HepG2 (cell line): ENCODE results near the gene KRCC1. TPM values are rescaled to one million over a fixed set of nuclear protein-coding genes. Genes with fewer than 3 reads are reported as not detected.

Experiments
- ATAC-seq: fragments of 200-7000 bp; cut with Tn5 transposase; 3 replicates; pipeline ENCODE4 v1.9.1; 2020; ENCODE audit warnings: mild to moderate bottlenecking, moderate library complexity
- BruUV-seq: library from RNA; stranded (reverse); fragments of 400-500 nt; replicated peaks from 2 replicates; lab custom pipeline; 2021; lab: Mats Ljungman, UMichigan
- CTCF ChIA-PET: fragments of 300-600 bp; formaldehyde crosslinking; extraction: SDS; loops from one replicate; lab custom pipeline; 2021; ENCODE audit warnings: low total read pairs, inconsistent platforms, low intra/inter-chr PET ratio; lab: Yijun Ruan, JAX
- POLR2A ChIA-PET: fragments of 350-600 bp; sonication (Branson Sonifier 250); formaldehyde crosslinking; loops from one replicate; lab custom pipeline; 2020; ENCODE audit warnings: antibody characterized with exemption, inconsistent platforms; lab: Yijun Ruan, JAX
- DNase-seq: peaks from one replicate; pipeline ENCODE4 v3.0.0-alpha.2; 2015; ENCODE audit warnings: low spot score
- FAIRE-seq: peaks from 3 replicates; lab custom pipeline; 2011; peaks lifted over from hg19 to GRCh38; lab: Jason Lieb, UNC
- H2AFZ ChIP-seq: one replicate; pipeline ENCODE4 v1.6.1; 2011; ENCODE audit warnings: low read length, inconsistent platforms
- H3K27ac ChIP-seq: fragments of 300-600 bp; 3 replicates; pipeline ENCODE4 v1.8.0; 2011; ENCODE audit warnings: mixed run types, mild to moderate bottlenecking, mixed read lengths, low read length, inconsistent platforms; ENCODE audit not compliant: insufficient read depth; ENCODE audit errors: extremely low read length
- H3K27me3 ChIP-seq, 2 experiments: fragments of 200-600 bp in 1 of 2; 2 replicates in 1 of 2; 3 replicates in 1 of 2; pipeline versions ENCODE4 v1.6.0 to v1.8.0; 2011; ENCODE audit warnings: low read length in 2 of 2, mild to moderate bottlenecking in 2 of 2, moderate library complexity in 2 of 2, inconsistent platforms in 1 of 2; ENCODE audit not compliant: insufficient read depth in 2 of 2, control insufficient read depth in 1 of 2
- H3K36me3 ChIP-seq, 2 experiments: fragments of 200-600 bp in 1 of 2; replicated peaks in 1 of 2; 2 replicates in 1 of 2; 3 replicates in 1 of 2; pipeline versions ENCODE4 v1.5.1 to v1.8.0; 2011; ENCODE audit warnings: low read length in 2 of 2, inconsistent platforms in 1 of 2; ENCODE audit not compliant: insufficient read depth in 2 of 2, control insufficient read depth in 1 of 2
- H3K4me1 ChIP-seq: 2 replicates; pipeline ENCODE4 v1.5.1; 2012; ENCODE audit warnings: low read length, inconsistent platforms; ENCODE audit not compliant: insufficient read depth
- H3K4me2 ChIP-seq: 2 replicates; pipeline ENCODE4 v1.6.0; 2011; ENCODE audit warnings: low read depth, low read length, inconsistent platforms
- H3K4me3 ChIP-seq, 3 experiments: fragments of 200-600 bp in 1 of 3; sonication (generic), shearing (Covaris generic) in 1 of 3; replicated peaks in 1 of 3; 2 replicates each; pipeline ENCODE4 v1.5.1; 2011 to 2016; ENCODE audit warnings: low read length in 3 of 3, inconsistent platforms in 2 of 3, low read depth in 2 of 3, mild to moderate bottlenecking in 2 of 3, control low read depth in 1 of 3, mixed read lengths in 1 of 3; ENCODE audit not compliant: insufficient read depth in 1 of 3
- H3K79me2 ChIP-seq: one replicate; pipeline ENCODE4 v1.6.1; 2011; ENCODE audit warnings: low read length, inconsistent platforms; ENCODE audit not compliant: insufficient read depth
- H3K9ac ChIP-seq: 2 replicates; pipeline ENCODE4 v1.6.0; 2011; ENCODE audit warnings: mild to moderate bottlenecking, low read depth, low read length, inconsistent platforms; ENCODE audit not compliant: insufficient read depth
- H3K9me3 ChIP-seq: 2 replicates; pipeline ENCODE4 v1.5.1; 2012; ENCODE audit warnings: mild to moderate bottlenecking, low read length
- H4K20me1 ChIP-seq: 2 replicates; pipeline ENCODE4 v1.6.0; 2011; ENCODE audit warnings: inconsistent platforms, mild to moderate bottlenecking, low read length, moderate library complexity; ENCODE audit not compliant: insufficient read depth
- CAMTA2 ChIP-seq: sonication (generic); formaldehyde crosslinking; IDR thresholded peaks from 2 replicates; pipeline ENCODE4 v1.4.0; 2020; ENCODE audit warnings: mild to moderate bottlenecking, missing genetic modification reagents, borderline replicate concordance
- IKZF1 ChIP-seq: fragments of 450-650 bp; IDR thresholded peaks from 2 replicates; pipeline ENCODE4 v1.7.1; 2016
- ISX ChIP-seq: sonication (generic); formaldehyde crosslinking; conservative IDR thresholded peaks from 2 replicates; pipeline ENCODE4 v1.5.0; 2020; ENCODE audit warnings: missing genetic modification reagents
- NCOA1 ChIP-seq: sonication (generic); formaldehyde crosslinking; IDR thresholded peaks from 2 replicates; pipeline ENCODE4 v1.9.0; 2021; ENCODE audit warnings: missing genetic modification reagents
- PAF1 ChIP-seq: IDR thresholded peaks from 2 replicates; pipeline ENCODE4 v1.6.1; 2016; ENCODE audit warnings: missing genetic modification reagents, missing compliant biosample characterization
- PCBP2 ChIP-seq: fragments of 200-400 bp; formaldehyde crosslinking; optimal IDR thresholded peaks from 2 replicates; pipeline ENCODE3; 2018; ENCODE audit warnings: low read length, low read depth; ENCODE audit not compliant: poor library complexity, severe bottlenecking
- RORA ChIP-seq: sonication (generic); formaldehyde crosslinking; IDR thresholded peaks from 2 replicates; pipeline ENCODE4 v1.5.0; 2020; ENCODE audit warnings: mild to moderate bottlenecking, missing genetic modification reagents, moderate library complexity
- SAP130 ChIP-seq: IDR thresholded peaks from 2 replicates; pipeline ENCODE4 v1.6.1; 2016; ENCODE audit warnings: low read depth
- SIX4 ChIP-seq: sonication (generic); formaldehyde crosslinking; IDR thresholded peaks from 2 replicates; pipeline ENCODE4 v1.4.0; 2020; ENCODE audit warnings: missing genetic modification reagents
- SP140L ChIP-seq: sonication (generic); formaldehyde crosslinking; IDR thresholded peaks from 2 replicates; pipeline ENCODE4 v1.4.0; 2020; ENCODE audit warnings: missing genetic modification reagents, borderline replicate concordance
- ZNF441 ChIP-seq: sonication (generic); formaldehyde crosslinking; IDR thresholded peaks from 2 replicates; pipeline ENCODE4 v1.7.0; 2021; ENCODE audit warnings: missing genetic modification reagents, borderline replicate concordance
- ZNF577 ChIP-seq: sonication (generic); formaldehyde crosslinking; IDR thresholded peaks from 2 replicates; pipeline ENCODE4 v1.4.0; 2020; ENCODE audit warnings: mild to moderate bottlenecking, low read depth, missing genetic modification reagents, borderline replicate concordance
- WGBS: methylation state at CpG from one replicate; pipeline ENCODE4 v1.1.6; 2017; ENCODE audit warnings: low lambda C conversion rate; 5-methylcytosine and 5-hydroxymethylcytosine counted together
- in situ Hi-C: cut with HindIII; loops from 2 replicates; pipeline ENCODE4 v1.10.0; 2017; ENCODE audit warnings: low pct_unique_long_range_greater_than_20kb; ENCODE audit not compliant: extremely low pct_ligation_motif_present
- intact Hi-C: fragments of 100-400 bp; cut with micrococcal nuclease; formaldehyde crosslinking; loops from one replicate; pipeline ENCODE4 v1.10.0; 2022; ENCODE audit not compliant: unreplicated experiment
- polyA plus RNA-seq, 8 experiments: library from polyadenylated mRNA; depleted of rRNA in 3 of 8; stranded (reverse) in 7 of 8; unstranded in 1 of 8; fragments of >200 nt; fragmentation: Illumina TruSeq in 4 of 8; extraction: Trizol in 4 of 8; gene quantifications; 2 replicates each; pipeline versions ENCODE4 v1.2.1 to v1.2.3, GENCODE V29; 2011 to 2016; ENCODE audit warnings: low read depth in 4 of 8, missing spikeins in 1 of 8, mixed read lengths in 1 of 8; ENCODE audit not compliant: insufficient read depth in 1 of 8
- total RNA-seq, 5 experiments: library from RNA; depleted of rRNA; stranded (reverse); fragments of >200 nt; fragmentation: Illumina TruSeq; extraction: Trizol; gene quantifications; 2 replicates each; pipeline ENCODE4 v1.2.3, GENCODE V29; 2016; ENCODE audit warnings: low read depth in 1 of 5
- TF ChIP-seq, protein P1 (sequence below): fragments of 450-650 bp; IDR thresholded peaks from 2 replicates; pipeline ENCODE4 v1.6.1; 2016
- TF ChIP-seq, protein P2 (sequence below): sonication (generic); IDR thresholded peaks from 2 replicates; pipeline ENCODE4 v1.6.1; 2016; ENCODE audit warnings: low read depth, borderline replicate concordance
- TF ChIP-seq, protein P3 (sequence below): sonication (generic); formaldehyde crosslinking; IDR thresholded peaks from 2 replicates; pipeline ENCODE4 v1.5.1; 2020; ENCODE audit warnings: missing genetic modification reagents, mild to moderate bottlenecking, borderline replicate concordance

The KRCC1 gene
- total and polyA plus RNA-seq, 2 of the 13 experiments (the other 11 are each of a cell fraction or from before 2014, with no cell fraction given), result 6.5 to 7.7 TPM

DNA sequence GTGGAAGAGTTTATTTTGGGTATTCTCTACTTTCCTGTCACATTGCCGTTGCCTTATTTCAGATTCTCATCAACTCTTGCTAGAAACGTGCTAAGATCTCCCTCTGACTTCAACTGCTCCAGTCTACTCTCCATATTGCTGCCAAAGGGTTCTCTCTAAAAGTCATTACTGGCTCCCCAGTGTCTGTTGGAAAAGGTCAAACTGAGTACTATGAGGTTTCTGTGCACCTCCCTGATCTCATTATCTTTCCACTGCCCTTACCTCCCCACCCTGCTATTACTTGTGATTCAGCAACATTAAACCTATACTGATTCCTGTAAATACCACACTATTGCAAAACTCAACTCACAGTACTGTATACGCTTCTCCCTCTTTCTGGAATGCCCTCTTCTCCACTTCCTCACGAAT lies 1.9 kb upstream of the KRCC1 start:
- H2AFZ ChIP-seq, result peak overlapping the region; percentile 8
- DNase-seq (no peak), FAIRE-seq (no peak), ATAC-seq (no peak)
- H3K4me2 ChIP-seq, result no peak overlapping the region
- intact Hi-C loops, result loop anchor here (5.0 kb wide), 1 partner anchor 250 kb away; no protein-coding TSS in a partner anchor
- H4K20me1 ChIP-seq, result no peaks in the 10 kb centered on the region
- H3K4me1 ChIP-seq, result peaks cover 82% of the 10 kb centered on the region
- TF ChIP-seq NCOA1 (CRISPR knock-in tag) (0 out of 2 replicates have a peak, but pooled peaks have one; percentile 4), SIX4 (no peak), ZNF577 (CRISPR knock-in tag) (no peak), SP140L (no peak), ZNF441 (CRISPR knock-in tag) (no peak), SAP130 (CRISPR knock-in tag) (peak; percentile 22; the same call in 1 of the 2 replicates)
- in situ Hi-C loops, result loop anchor here (25.0 kb wide), 1 partner anchor 405 kb away; the partner anchor contains the start of gene FOXI3
- H3K27me3 ChIP-seq, result no peaks in the 10 kb centered on the region; a peak in 1 of 5 replicates
- H3K9ac ChIP-seq, result no peak overlapping the region
- CTCF ChIA-PET, result no interaction called here
- POLR2A ChIA-PET, result no interaction called here
- peaks cover 24% of the 10 kb centered on the region for H3K79me2 ChIP-seq
- H3K4me3 ChIP-seq, result no peak overlapping the region
- BruUV-seq, result no TSS peak
- 0 out of 5 replicates have a peak, but pooled peaks cover 0 to 1% of the 10 kb centered on the region in 2 experiments for H3K36me3 ChIP-seq
- no peak overlapping the region for H3K27ac ChIP-seq
- 61% methylated on average over 4 of the region's 4 CpGs for WGBS
- no peaks in the 10 kb centered on the region for H3K9me3 ChIP-seq

DNA sequence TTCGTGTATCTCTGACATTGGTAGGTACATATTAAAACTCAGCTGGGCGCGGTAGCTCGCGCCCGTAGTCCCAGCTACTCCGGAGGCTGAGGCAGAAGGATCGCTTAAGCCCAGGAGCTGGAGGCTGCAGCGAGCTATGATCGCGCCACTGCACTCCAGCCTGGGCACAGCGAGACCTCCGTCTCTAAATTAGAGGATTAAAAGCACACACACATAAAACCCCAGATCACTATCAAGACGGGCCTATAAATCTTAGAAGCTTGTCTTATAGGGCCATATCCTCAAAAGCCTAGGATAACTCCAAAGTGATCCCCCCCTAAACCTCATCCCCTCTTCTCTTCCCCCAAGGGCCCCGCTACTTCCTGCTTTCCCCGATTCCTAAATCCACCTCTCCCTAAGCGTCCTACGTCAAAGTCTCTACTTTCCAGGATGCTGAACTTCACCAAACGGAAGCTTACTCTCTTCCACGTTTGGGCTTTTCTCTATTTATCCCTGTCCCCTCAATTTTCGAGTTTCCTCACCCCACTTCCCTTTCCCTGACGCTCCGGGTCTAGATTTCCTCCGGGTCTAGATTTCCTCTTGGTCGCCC lies 707 bp downstream of the KRCC1 start:
- CTCF ChIA-PET, result no interaction called here
- FAIRE-seq (no peak), DNase-seq (no peak)
- TF ChIP-seq IKZF1 (no peak; the same call in 1 of the 2 replicates), PCBP2 (peak; percentile 43), RORA (no peak), CAMTA2 (CRISPR knock-in tag) (0 out of 2 replicates have a peak, but pooled peaks have one; percentile 23), ISX (no peak), SP140L (no peak), PAF1 (no peak)
- TF ChIP-seq, protein P1, sequence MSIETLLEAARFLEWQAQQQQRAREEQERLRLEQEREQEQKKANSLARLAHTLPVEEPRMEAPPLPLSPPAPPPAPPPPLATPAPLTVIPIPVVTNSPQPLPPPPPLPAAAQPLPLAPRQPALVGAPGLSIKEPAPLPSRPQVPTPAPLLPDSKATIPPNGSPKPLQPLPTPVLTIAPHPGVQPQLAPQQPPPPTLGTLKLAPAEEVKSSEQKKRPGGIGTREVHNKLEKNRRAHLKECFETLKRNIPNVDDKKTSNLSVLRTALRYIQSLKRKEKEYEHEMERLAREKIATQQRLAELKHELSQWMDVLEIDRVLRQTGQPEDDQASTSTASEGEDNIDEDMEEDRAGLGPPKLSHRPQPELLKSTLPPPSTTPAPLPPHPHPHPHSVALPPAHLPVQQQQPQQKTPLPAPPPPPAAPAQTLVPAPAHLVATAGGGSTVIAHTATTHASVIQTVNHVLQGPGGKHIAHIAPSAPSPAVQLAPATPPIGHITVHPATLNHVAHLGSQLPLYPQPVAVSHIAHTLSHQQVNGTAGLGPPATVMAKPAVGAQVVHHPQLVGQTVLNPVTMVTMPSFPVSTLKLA, result no peak
- TF ChIP-seq, protein P2, sequence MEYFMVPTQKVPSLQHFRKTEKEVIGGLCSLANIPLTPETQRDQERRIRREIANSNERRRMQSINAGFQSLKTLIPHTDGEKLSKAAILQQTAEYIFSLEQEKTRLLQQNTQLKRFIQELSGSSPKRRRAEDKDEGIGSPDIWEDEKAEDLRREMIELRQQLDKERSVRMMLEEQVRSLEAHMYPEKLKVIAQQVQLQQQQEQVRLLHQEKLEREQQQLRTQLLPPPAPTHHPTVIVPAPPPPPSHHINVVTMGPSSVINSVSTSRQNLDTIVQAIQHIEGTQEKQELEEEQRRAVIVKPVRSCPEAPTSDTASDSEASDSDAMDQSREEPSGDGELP, result no peak
- TF ChIP-seq, protein P3, sequence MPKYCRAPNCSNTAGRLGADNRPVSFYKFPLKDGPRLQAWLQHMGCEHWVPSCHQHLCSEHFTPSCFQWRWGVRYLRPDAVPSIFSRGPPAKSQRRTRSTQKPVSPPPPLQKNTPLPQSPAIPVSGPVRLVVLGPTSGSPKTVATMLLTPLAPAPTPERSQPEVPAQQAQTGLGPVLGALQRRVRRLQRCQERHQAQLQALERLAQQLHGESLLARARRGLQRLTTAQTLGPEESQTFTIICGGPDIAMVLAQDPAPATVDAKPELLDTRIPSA (CRISPR knock-in tag), result no peak

More for the DNA sequence above, 707 bp downstream of the KRCC1 start:
- no peaks in the 10 kb centered on the region for H4K20me1 ChIP-seq
- POLR2A ChIA-PET, result interaction anchor here (1.0 to 3.0 kb wide), 14 partner anchors 9 to 156 kb away, joined by 3 to 35 read pairs (median 6); partner anchors contain the start of genes FABP1 and RNU2-63P
- BruUV-seq, result TSS peak; percentile 57
- H3K27ac ChIP-seq, result peak overlapping the region; percentile 93
- ATAC-seq, result peak; percentile 5
- H3K79me2 ChIP-seq, result peaks cover 24% of the 10 kb centered on the region
- no peak overlapping the region for H2AFZ ChIP-seq
- in situ Hi-C loops, result loop anchor here (25.0 kb wide), 1 partner anchor 407 kb away; the partner anchor contains the start of gene FOXI3
- intact Hi-C loops, result loop anchor here (1.0 to 5.0 kb wide), 2 partner anchors 39 to 252 kb away; partner anchors contain the start of gene RNU2-63P
- H3K9ac ChIP-seq, result peak overlapping the region; percentile 97
- 7% methylated on average over 23 of the region's 25 CpGs for WGBS
- H3K27me3 ChIP-seq, result no peaks in the 10 kb centered on the region; a peak in 1 of 5 replicates
- peak overlapping the region; percentile 76 for H3K4me2 ChIP-seq
- peaks cover 64% of the 10 kb centered on the region for H3K4me1 ChIP-seq
- H3K36me3 ChIP-seq, result 0 out of 5 replicates have a peak, but pooled peaks cover 0 to 1% of the 10 kb centered on the region in 2 experiments
- H3K9me3 ChIP-seq, result no peaks in the 10 kb centered on the region
- peak overlapping the region; percentile 79 to 97 (median 96) for H3K4me3 ChIP-seq
